HG02610 (cell line): ENCODE data around the gene NUPR1.
"Not testable (repeated sequence)": the region's sequence is repeated elsewhere in the genome, so short reads cannot be mapped to it uniquely, and the experiment has no call there.

ENCODE experiments used
- ATAC-seq: cut with Tn5 transposase; IDR thresholded peaks from one replicate; pipeline ENCODE4 v1.9.1; 2021; ENCODE audit warnings: mild to moderate bottlenecking, moderate library complexity; ENCODE audit not compliant: unreplicated experiment

Gene NUPR1

GRCh38 chr16:28527985-28528384 lies 10.8 kb downstream of the NUPR1 start:
- no peak for ATAC-seq

DNA sequence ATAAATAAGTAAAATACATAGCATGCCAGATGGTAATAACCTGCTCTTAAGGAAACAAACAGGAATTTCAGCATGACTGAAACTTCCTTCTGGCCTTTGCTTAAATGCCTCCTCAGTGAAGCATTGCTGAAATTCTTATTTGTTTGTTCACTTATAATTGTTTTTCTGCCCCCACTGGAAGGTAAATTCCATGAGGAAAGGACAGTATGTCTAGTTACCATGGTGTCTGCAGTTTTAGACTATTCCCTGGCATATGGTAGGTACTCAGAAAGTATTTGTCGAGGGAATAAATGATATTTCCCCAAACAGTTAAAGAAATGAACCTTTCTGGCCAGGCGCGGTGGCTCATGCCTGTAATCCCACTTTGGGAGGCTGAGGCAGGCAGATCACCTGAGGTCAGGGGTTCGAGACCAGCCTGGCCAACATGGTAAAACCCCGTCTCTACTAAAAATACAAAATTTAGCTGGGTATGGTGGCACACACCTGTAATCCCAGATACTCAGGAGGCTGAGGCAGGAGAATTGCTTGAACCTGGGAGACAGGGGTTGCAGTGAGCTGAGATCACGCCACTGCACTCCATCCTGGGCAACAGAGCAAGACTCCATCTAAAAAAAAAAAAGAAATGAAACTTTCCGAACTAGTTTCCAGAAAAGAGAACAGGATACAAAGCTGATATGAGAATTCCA lies 11.5 kb downstream of the NUPR1 start:
- ATAC-seq: not testable (repeated sequence)

- ATAC-seq: no peak
These were observed 12.3 kb downstream of the NUPR1 start for GRCh38 chr16:28526201-28527099.

DNA sequence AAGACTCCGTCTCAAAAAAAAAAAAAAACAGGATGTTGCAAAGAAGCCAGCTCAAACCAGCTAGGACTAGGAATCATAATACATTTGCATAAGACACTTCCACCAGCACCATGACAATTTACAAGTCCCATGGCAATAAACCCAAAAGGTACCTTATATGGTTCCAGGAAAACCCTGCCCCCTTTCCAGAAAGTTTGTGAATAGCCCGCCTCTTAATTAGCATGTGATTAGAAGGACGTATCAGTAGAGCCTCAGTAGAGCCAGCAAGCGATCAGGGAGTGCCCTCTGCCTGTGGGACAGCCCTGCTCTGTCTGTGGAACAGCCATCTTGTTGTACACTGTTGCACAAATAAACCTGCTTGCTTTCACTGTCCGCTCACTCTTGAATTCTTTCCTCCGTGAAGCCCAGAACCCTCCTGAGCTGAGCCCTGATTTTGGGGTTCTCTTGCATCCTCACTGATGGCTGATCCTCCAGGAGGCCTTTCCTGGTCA lies 14.0 kb downstream of the NUPR1 start:
- no peak for ATAC-seq

DNA sequence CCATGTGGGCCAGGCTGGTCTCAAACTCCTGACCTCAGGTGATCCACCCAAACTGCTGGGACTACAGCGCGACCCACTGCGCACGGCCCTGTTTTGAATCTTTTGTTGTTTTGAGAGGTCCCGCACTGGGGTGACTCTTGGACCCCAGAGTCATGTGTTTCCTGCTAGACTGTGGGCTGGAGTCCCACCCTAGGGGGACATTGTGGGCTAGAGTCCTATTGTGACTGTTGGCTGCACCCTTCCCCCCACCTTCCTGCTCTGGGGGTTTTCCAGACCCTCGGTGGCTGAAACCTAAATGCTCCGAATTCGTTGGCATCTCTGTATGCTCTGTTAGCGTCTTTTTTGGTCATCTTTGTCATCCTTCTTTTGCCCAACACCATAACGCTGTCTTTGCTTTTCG lies 16.0 kb downstream of the NUPR1 start:
- ATAC-seq: no peak

DNA sequence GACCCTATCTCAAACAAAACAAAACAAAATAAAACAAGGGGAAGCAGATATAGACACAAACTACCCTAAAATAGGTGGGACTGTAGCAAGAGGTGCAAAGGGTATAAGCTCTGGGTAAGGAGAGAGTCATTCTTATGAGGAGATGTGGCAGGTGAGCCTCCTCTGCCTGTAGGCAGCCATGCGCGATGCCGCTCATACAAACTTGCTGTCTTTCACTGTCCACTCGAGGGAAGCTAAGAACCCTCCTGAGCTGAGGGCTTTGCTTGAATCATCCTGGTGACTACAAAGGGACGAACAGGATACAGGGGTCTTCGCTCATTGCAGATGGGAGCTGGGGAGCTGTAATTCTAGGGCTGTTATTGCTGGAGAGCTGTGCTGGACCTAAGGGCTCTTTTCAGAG lies 17.3 kb downstream of the NUPR1 start:
- no peak for ATAC-seq

DNA sequence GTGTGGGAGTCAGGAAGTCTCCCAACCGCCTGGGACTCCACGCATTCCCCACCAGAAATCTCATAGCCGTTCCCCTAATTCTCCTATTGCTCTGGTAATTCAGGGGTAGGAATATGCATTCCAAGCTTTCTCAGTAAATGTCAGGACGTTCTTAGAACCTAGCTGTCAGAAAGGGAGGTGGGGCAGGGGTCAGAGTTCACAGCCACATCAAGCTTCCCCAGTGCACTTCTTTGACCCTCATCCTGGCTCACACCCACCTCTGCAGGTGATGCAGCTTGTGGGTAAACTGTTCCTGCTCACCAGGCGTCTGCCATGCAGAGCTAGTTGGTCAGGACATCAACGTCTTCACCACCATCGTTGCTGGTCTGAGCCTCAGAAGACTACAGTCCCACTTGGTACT lies 18.1 kb downstream of the NUPR1 start:
- ATAC-seq: no peak

GRCh38 chr16:28514246-28514645 lies 24.5 kb downstream of the NUPR1 start:
- ATAC-seq: no peak

- no peak for ATAC-seq
These were observed 25.1 kb downstream of the NUPR1 start for GRCh38 chr16:28513484-28514181.

GRCh38 chr16:28511801-28512789 lies 26.7 kb downstream of the NUPR1 start:
- no peak for ATAC-seq

DNA sequence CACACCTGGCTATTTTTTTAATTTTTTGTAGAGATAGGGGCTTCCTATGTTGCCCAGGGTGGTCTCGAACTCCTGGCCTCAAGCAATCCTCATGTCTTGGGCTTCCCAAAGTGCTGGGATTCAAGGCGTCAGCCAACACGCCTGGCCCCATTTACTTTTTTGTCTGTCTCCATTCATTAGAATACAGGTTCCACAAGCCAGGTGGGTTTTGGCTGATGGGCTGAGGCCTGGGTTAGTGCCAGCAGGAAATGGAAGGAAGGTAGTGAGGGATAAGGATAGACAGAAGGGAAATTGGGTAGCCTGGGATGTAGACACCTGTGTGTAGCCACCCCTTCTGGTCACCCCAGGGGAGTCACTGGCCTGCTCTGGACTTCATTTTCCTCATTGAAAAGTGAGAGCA lies 27.7 kb downstream of the NUPR1 start:
- no peak for ATAC-seq

GRCh38 chr16:28505489-28506137 lies 33.2 kb downstream of the NUPR1 start:
- no peak for ATAC-seq

DNA sequence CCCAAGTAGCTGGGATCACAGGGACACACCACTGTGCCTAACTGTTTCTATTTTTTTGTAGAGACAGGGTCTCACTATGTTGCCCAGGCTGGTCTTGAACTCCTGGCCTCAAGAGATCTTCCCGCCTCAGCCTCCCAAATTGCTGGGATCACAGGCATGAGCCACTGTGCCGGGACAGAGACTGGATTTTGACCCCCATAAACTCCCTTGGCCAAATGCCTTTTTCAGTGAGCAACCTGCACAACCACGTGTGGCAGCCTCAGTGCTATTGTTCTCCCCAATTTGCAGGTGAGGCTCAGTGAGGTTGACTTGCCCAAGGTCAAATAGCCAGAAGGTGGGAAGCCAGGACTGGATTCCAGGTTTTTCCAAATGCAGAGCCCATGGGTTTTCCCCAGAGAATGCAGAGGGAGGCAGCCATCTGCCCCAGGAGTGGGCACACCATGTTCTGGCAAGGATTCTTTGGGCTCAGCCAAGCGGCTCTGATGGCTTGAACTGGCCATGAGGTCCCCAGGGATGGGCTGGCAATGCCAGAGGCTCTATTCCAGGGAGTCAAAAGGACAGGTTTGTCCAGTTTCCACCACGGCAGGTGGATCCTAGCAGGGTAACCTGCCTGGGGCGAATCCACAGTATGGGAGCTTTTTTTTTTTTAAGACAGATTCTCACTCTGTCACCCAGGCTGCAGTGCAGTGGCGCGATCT lies 33.9 kb downstream of the NUPR1 start:
- no peak for ATAC-seq

DNA sequence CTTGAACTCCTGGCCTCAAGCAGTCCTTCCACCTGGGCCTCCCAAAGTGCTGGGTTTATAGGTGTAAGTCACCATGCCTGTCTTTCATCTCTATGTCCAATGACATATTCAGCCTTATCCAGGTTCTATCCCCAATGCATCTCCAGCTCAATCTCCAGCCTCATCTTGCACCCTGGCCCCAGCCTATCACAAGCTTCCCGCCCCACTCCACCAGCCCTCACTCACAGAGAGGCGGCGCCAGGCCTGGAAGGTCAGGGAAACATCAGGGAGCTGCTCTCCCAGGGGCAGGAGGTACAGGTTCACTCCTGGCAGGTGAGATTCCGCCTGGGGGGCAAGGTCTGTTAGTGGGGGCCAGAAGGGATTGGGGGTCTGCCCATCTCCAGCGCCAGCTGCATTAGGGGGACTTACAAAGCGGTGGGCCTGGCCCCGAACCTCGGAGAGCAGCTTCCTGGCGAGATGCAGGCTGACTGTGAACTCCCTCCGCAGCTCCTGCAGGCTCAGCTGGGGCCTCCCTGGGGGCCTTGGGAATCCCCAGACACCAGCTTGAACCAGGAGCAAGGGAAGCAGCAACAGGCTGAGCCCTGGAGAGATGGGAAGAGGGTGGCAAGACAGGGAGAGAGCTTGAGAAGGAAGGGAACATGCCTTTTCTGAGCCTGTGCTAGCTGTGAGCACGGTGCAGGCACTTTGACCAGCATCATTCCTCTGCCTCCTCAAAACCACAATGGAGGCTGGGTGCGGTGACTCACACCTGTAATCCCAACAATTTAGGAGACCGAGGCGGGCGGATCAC lies 35.1 kb downstream of the NUPR1 start:
- ATAC-seq: no peak

GRCh38 chr16:28502290-28502689 lies 36.5 kb downstream of the NUPR1 start:
- ATAC-seq: no peak

GRCh38 chr16:28501258-28502232 lies 37.2 kb downstream of the NUPR1 start:
- ATAC-seq: no peak

- not testable (repeated sequence) for ATAC-seq
These were observed 38.1 kb downstream of the NUPR1 start for GRCh38 chr16:28500476-28501180.
